SU-DHL-6 (cell line): Measurements from ENCODE around the gene C12orf43.

Experiments
- H2AFZ ChIP-seq: fragments of 200-600 bp; sonication (generic); 2 replicates; pipeline ENCODE4 v1.6.1; 2014; ENCODE audit warnings: low read depth, mild to moderate bottlenecking, moderate library complexity, mixed read lengths, antibody characterized with exemption, low read length; ENCODE audit not compliant: severe bottlenecking
- H3F3A ChIP-seq: fragments of 200-600 bp; shearing (Covaris generic); 2 replicates; pipeline ENCODE4 v1.6.0; 2016; ENCODE audit warnings: antibody characterized with exemption, mild to moderate bottlenecking; ENCODE audit not compliant: insufficient read depth
- H3K27ac ChIP-seq: fragments of 200-600 bp; sonication (generic); 2 replicates; pipeline ENCODE4 v1.5.1; 2016; ENCODE audit warnings: low read depth, mild to moderate bottlenecking, low read length, moderate library complexity, mixed read lengths
- H3K27me3 ChIP-seq: fragments of 200-600 bp; sonication (generic), shearing (Covaris generic); 2 replicates; pipeline ENCODE4 v1.6.0; 2014; ENCODE audit warnings: mild to moderate bottlenecking, low read length
- H3K36me3 ChIP-seq: fragments of 200-600 bp; sonication (generic); 2 replicates; pipeline ENCODE4 v1.6.1; 2014; ENCODE audit warnings: mild to moderate bottlenecking, low read length, mixed read lengths
- H3K4me2 ChIP-seq: fragments of 300-600, 200-600 bp; shearing (Covaris generic), sonication (generic); 2 replicates; pipeline ENCODE4 v1.6.0; 2014; ENCODE audit warnings: low read length, low read depth, mild to moderate bottlenecking; ENCODE audit not compliant: poor library complexity, severe bottlenecking
- H3K4me3 ChIP-seq: fragments of 200-600 bp; sonication (generic); 2 replicates; pipeline ENCODE4 v1.5.1; 2014; ENCODE audit warnings: antibody characterized with exemption, low read length, mild to moderate bottlenecking, mixed read lengths; ENCODE audit not compliant: insufficient read depth, poor library complexity, severe bottlenecking
- H3K79me2 ChIP-seq: fragments of 200-600 bp; sonication (generic); 2 replicates; pipeline ENCODE4 v1.6.1; 2014; ENCODE audit warnings: mild to moderate bottlenecking, low read length, moderate library complexity; ENCODE audit not compliant: insufficient read depth
- H3K9ac ChIP-seq: fragments of 200-600 bp; sonication (generic); 2 replicates; pipeline ENCODE4 v1.7.0; 2014; ENCODE audit warnings: mild to moderate bottlenecking, low read length
- H3K9me2 ChIP-seq: fragments of 200-600 bp; sonication (generic); replicated peaks from 2 replicates; pipeline ENCODE4 v1.6.1; 2014; ENCODE audit warnings: low read length; ENCODE audit not compliant: insufficient read depth
- H3K9me3 ChIP-seq: fragments of 200-600 bp; sonication (generic); 2 replicates; pipeline ENCODE4 v1.6.1; 2014; ENCODE audit warnings: low read length, mixed read lengths; ENCODE audit not compliant: insufficient read depth
- H4K20me1 ChIP-seq: fragments of 200-600 bp; sonication (generic); 2 replicates; pipeline ENCODE4 v1.6.1; 2014; ENCODE audit warnings: low read depth, mild to moderate bottlenecking, antibody characterized with exemption, low read length, moderate library complexity, mixed read lengths
- EZH2phosphoT487 ChIP-seq: fragments of 200-600 bp; sonication (generic), shearing (Covaris generic); conservative IDR thresholded peaks from 2 replicates; pipeline ENCODE4 v1.6.1; 2018; ENCODE audit warnings: mild to moderate bottlenecking, antibody characterized with exemption, low read length, moderate library complexity, mixed read lengths
- TF ChIP-seq, protein P1 (sequence below): fragments of 200-600 bp; sonication (generic); IDR thresholded peaks from one replicate; pipeline ENCODE4 v1.5.1; 2017; ENCODE audit warnings: antibody characterized with exemption, mild to moderate bottlenecking, low read length, moderate library complexity; ENCODE audit not compliant: insufficient read depth, poor library complexity, severe bottlenecking

C12orf43 gene

DNA sequence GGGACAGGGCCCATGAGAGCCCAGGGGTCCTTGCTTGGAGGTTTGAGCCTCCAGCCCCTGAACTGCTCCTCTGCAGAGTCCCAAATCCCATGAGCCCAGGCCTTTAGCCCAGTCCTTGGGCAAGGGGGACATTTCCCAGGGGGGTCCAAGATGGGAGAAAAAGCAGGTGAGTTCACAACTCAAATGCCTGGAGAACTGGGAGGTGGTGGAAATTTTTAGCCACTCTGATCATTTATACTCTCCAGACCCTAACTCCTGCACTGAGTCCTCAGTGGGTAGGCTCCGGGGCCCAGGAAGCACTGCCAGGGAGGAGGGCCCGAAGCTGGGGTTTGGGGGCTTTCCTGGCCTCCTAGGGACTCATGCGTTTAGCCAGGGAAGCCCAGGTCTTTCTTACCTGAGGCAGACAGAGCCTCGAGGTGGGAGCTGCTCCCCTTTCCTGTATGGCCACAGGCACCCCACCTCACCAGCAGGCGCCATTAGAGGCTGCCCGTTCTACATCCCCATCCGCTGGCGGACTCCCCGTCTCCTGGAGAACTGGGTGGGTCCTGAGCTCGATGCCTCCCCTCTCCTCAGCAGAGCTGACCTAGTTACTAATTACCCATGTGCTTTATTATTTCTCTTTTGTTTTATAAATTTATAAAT, 36.9 kb downstream of the C12orf43 start:
- H3K36me3 ChIP-seq = no peaks in the 10 kb centered on the region
- no peaks in the 10 kb centered on the region for H3K9me3 ChIP-seq
- H3K9me2 ChIP-seq = no peaks in the 10 kb centered on the region
- H3F3A ChIP-seq = no peaks in the 10 kb centered on the region
- no peak overlapping the region for H3K4me3 ChIP-seq
- no peaks in the 10 kb centered on the region for H3K79me2 ChIP-seq
- H4K20me1 ChIP-seq = no peaks in the 10 kb centered on the region
- H3K9ac ChIP-seq = no peak overlapping the region
- H3K4me2 ChIP-seq = no peak overlapping the region
- H2AFZ ChIP-seq = no peak overlapping the region
- no peaks in the 10 kb centered on the region for H3K27me3 ChIP-seq
- TF ChIP-seq, protein P1, sequence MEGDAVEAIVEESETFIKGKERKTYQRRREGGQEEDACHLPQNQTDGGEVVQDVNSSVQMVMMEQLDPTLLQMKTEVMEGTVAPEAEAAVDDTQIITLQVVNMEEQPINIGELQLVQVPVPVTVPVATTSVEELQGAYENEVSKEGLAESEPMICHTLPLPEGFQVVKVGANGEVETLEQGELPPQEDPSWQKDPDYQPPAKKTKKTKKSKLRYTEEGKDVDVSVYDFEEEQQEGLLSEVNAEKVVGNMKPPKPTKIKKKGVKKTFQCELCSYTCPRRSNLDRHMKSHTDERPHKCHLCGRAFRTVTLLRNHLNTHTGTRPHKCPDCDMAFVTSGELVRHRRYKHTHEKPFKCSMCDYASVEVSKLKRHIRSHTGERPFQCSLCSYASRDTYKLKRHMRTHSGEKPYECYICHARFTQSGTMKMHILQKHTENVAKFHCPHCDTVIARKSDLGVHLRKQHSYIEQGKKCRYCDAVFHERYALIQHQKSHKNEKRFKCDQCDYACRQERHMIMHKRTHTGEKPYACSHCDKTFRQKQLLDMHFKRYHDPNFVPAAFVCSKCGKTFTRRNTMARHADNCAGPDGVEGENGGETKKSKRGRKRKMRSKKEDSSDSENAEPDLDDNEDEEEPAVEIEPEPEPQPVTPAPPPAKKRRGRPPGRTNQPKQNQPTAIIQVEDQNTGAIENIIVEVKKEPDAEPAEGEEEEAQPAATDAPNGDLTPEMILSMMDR = no peak
- H3K27ac ChIP-seq = no peak overlapping the region

DNA sequence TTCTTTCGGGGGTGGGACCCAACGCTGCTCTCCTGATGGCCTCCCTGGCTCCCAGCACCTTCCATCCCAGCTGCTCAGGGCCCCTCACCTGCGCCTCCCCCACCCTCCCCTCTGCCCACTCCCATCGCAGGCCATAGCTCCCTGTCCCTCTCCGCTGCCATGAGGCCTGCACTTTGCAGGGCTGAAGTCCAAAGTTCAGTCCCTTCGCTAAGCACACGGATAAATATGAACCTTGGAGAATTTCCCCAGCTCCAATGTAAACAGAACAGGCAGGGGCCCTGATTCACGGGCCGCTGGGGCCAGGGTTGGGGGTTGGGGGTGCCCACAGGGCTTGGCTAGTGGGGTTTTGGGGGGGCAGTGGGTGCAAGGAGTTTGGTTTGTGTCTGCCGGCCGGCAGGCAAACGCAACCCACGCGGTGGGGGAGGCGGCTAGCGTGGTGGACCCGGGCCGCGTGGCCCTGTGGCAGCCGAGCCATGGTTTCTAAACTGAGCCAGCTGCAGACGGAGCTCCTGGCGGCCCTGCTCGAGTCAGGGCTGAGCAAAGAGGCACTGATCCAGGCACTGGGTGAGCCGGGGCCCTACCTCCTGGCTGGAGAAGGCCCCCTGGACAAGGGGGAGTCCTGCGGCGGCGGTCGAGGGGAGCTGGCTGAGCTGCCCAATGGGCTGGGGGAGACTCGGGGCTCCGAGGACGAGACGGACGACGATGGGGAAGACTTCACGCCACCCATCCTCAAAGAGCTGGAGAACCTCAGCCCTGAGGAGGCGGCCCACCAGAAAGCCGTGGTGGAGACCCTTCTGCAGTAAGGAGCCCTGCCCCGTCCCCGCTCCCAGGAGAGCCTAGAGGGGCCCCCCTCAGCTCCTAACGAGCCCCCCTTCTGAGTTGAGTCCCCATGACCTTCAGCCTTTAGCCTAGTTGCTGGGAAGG, 37.7 kb downstream of the C12orf43 start, which contains the start of gene HNF1A:
HNF1A (plus strand) TSS at position 248 of the 924 bp plus-strand sequence; CDS start at position 474, 226 bp downstream.
- TF ChIP-seq, protein P1 = no peak
- TF ChIP-seq EZH2phosphoT487 = no peak
- no peaks in the 10 kb centered on the region for H3K9me3 ChIP-seq
- H3K9ac ChIP-seq = no peak within 1 kb of the TSS
- H3K27me3 ChIP-seq = no peaks in the 10 kb centered on the region
- no peaks in the 10 kb centered on the region for H3K36me3 ChIP-seq
- H3K4me3 ChIP-seq = no peak within 1 kb of the TSS
- no peak within 1 kb of the TSS for H3K4me2 ChIP-seq
- no peaks in the 10 kb centered on the region for H3F3A ChIP-seq
- H3K79me2 ChIP-seq = no peaks in the 10 kb centered on the region
- H3K9me2 ChIP-seq = no peaks in the 10 kb centered on the region
- no peaks in the 10 kb centered on the region for H4K20me1 ChIP-seq
- no peak within 1 kb of the TSS for H3K27ac ChIP-seq
- no peak within 1 kb of the TSS for H2AFZ ChIP-seq

DNA sequence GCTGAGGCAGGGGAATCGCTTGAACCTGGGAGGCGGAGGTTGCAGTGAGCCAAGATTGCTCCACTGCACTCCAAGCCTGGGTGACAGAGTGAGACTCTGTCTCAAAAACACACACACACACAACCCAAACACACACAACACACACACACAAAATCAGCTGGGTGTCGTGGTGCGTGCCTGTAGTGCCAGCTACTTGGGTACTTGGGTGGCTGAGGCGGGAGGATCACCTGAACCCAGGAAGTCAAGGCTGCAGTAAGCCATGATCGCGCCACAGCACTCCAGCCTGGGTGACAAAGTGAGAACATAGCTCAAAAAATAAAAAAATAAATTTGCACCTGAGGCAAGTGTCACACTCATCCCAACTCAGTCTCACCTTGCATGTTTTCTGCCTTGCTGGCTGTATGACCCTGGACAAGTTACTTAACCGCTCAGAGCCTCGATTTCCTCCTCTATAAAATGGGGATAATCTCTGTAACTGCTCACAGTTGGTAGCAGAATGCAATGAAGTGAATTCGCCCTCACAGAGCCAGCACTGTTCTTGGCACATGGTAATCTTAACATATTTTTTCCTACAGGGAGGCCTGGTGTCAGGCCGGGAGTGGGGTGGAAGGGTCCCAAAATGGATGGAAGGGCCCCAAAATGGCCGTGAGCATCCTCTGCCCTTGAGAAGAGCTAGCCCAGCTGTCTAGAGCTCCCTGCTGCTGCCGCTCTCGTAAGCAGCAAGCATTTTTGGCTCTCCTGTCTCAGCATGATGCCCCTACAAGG, 38.6 kb downstream of the C12orf43 start:
- Histone ChIP-seq H3K9me2 (no peaks in the 10 kb centered on the region), H3F3A (no peaks in the 10 kb centered on the region), H3K79me2 (no peaks in the 10 kb centered on the region), H3K9ac (no peak overlapping the region), H3K27ac (no peak overlapping the region), H4K20me1 (no peaks in the 10 kb centered on the region), H2AFZ (no peak overlapping the region), H3K4me2 (no peak overlapping the region), H3K4me3 (no peak overlapping the region), H3K36me3 (no peaks in the 10 kb centered on the region), H3K27me3 (no peaks in the 10 kb centered on the region), H3K9me3 (no peaks in the 10 kb centered on the region)
- TF ChIP-seq EZH2phosphoT487 = no peak
- TF ChIP-seq, protein P1 = no peak
